Tibial artery (tissue), 4 donors: ENCODE data around the gene NXN.

Experiments used
- DNase-seq, 2 donors: peaks; one replicate each; pipeline ENCODE4 v3.0.0-alpha.2; 2019
- H3K27ac ChIP-seq, 2 donors: fragments of 200-600 bp; sonication (generic) in 1 of 2; 1 replicate in 1 of 2; 2 replicates in 1 of 2; pipeline ENCODE4 v1.5.1; 2018 to 2019; ENCODE audit warnings: mild to moderate bottlenecking in 1 of 2
- H3K27me3 ChIP-seq, 2 donors: fragments of 200-600 bp; sonication (generic) in 1 of 2; one replicate each; pipeline versions ENCODE4 v1.5.1 to v1.6.0; 2016 to 2019
- H3K36me3 ChIP-seq, 3 donors: fragments of 200-600 bp; sonication (generic) in 2 of 3; one replicate each; pipeline ENCODE4 v1.5.1; 2016 to 2019; ENCODE audit warnings: mild to moderate bottlenecking in 2 of 3
- H3K4me1 ChIP-seq, 4 donors: fragments of 200-600 bp; sonication (generic) in 2 of 4; 1 replicate in 3 of 4; 2 replicates in 1 of 4; pipeline ENCODE4 v1.5.1; 2016 to 2019
- H3K4me3 ChIP-seq, 2 donors: fragments of 200-600 bp; sonication (generic) in 1 of 2; 1 replicate in 1 of 2; 2 replicates in 1 of 2; pipeline ENCODE4 v1.5.1; 2018 to 2019; ENCODE audit warnings: mild to moderate bottlenecking in 2 of 2
- H3K9me3 ChIP-seq, 3 donors: fragments of 200-600 bp; sonication (generic) in 1 of 3; one replicate each; pipeline ENCODE4 v1.5.1; 2016 to 2019
- CTCF ChIP-seq, 2 experiments: fragments of 200-600 bp in 1 of 2; fragments of 450-650 bp in 1 of 2; IDR thresholded peaks; one replicate each; pipeline ENCODE4 v1.5.1; 2017 to 2019; ENCODE audit warnings: antibody characterized with exemption in 2 of 2, mild to moderate bottlenecking in 1 of 2, moderate library complexity in 1 of 2
- intact Hi-C: fragments of 100-400 bp; cut with DNase I; formaldehyde crosslinking; loops from one replicate; pipeline ENCODE4 v1.15.0; 2023; ENCODE audit warnings: low total_unique reads

NXN gene

GRCh38 chr17:1012823-1013728, 33.5 kb upstream of the NXN start:
- no peak overlapping the region for H3K27ac ChIP-seq
- DNase-seq = no peak
- H3K9me3 ChIP-seq = no peaks in the 10 kb centered on the region
- TF ChIP-seq CTCF (IDR thresholded peaks at IDR 0.05) = no peak
- H3K4me3 ChIP-seq = no peak overlapping the region
- intact Hi-C loops = no loop called here
- H3K36me3 ChIP-seq = peaks cover 33 to 52% (median 41%) of the 10 kb centered on the region in 3 donors
- H3K27me3 ChIP-seq = no peaks in the 10 kb centered on the region
- H3K4me1 ChIP-seq = peaks cover 7 to 37% (median 24%) of the 10 kb centered on the region in 4 donors

GRCh38 chr17:1011760-1012735, 32.5 kb upstream of the NXN start:
- DNase-seq = no peak
- intact Hi-C loops = no loop called here
- peak overlapping the region in 1 of 2 donors; percentile 4 for H3K27ac ChIP-seq
- no peaks in the 10 kb centered on the region for H3K9me3 ChIP-seq
- H3K27me3 ChIP-seq = no peaks in the 10 kb centered on the region
- peaks cover 7 to 40% (median 31%) of the 10 kb centered on the region in 4 donors for H3K4me1 ChIP-seq
- TF ChIP-seq CTCF (IDR thresholded peaks at IDR 0.05) = no peak
- H3K36me3 ChIP-seq = peaks cover 39 to 52% (median 47%) of the 10 kb centered on the region in 3 donors
- no peak overlapping the region for H3K4me3 ChIP-seq

GRCh38 chr17:1011138-1011537, 31.6 kb upstream of the NXN start:
- DNase-seq = no peak
- intact Hi-C loops = no loop called here
- H3K36me3 ChIP-seq = peaks cover 40 to 52% (median 47%) of the 10 kb centered on the region in 3 donors
- no peak for TF ChIP-seq CTCF (IDR thresholded peaks at IDR 0.05)
- no peak overlapping the region for H3K4me3 ChIP-seq
- no peaks in the 10 kb centered on the region for H3K9me3 ChIP-seq
- H3K27me3 ChIP-seq = no peaks in the 10 kb centered on the region
- H3K4me1 ChIP-seq = peaks cover 11 to 47% (median 37%) of the 10 kb centered on the region in 4 donors
- peak overlapping the region in 1 of 2 donors; percentile 87 for H3K27ac ChIP-seq

GRCh38 chr17:1010586-1010985, 31.0 kb upstream of the NXN start:
- H3K4me1 ChIP-seq = peaks cover 11 to 52% (median 43%) of the 10 kb centered on the region in 4 donors
- intact Hi-C loops = no loop called here
- TF ChIP-seq CTCF (IDR thresholded peaks at IDR 0.05) = no peak
- H3K27me3 ChIP-seq = no peaks in the 10 kb centered on the region
- H3K9me3 ChIP-seq = no peaks in the 10 kb centered on the region
- H3K4me3 ChIP-seq = no peak overlapping the region
- H3K27ac ChIP-seq = peak overlapping the region; percentile 87 to 97
- DNase-seq = no peak
- H3K36me3 ChIP-seq = peaks cover 40 to 52% (median 47%) of the 10 kb centered on the region in 3 donors

GRCh38 chr17:1010086-1010450, 30.5 kb upstream of the NXN start:
- Histone ChIP-seq H3K4me3 (no peak overlapping the region), H3K27me3 (no peaks in the 10 kb centered on the region), H3K4me1 (peaks cover 11 to 58% (median 48%) of the 10 kb centered on the region in 4 donors), H3K27ac (peak overlapping the region; percentile 87 to 97), H3K36me3 (peaks cover 42 to 54% (median 47%) of the 10 kb centered on the region in 3 donors), H3K9me3 (no peaks in the 10 kb centered on the region)
- intact Hi-C loops = no loop called here
- no peak for DNase-seq
- TF ChIP-seq CTCF (IDR thresholded peaks at IDR 0.05) = no peak
